GM12865 (cell line): ENCODE measurements around the gene C9orf50.
A peak's percentile ranks its signal among the peaks of the same experiment; 100 is the strongest.

ENCODE experiments used
- DNase-seq: peaks from one replicate; pipeline ENCODE4 v3.0.0; 2010; ENCODE audit warnings: low read depth
- H3K4me3 ChIP-seq: 2 replicates; pipeline ENCODE4 v1.5.1; 2011; ENCODE audit warnings: mild to moderate bottlenecking, low read depth, low read length, control low read depth
- TF ChIP-seq, protein P1 (sequence below): IDR thresholded peaks from 2 replicates; pipeline ENCODE4 v1.5.1; 2011; ENCODE audit warnings: low read length, control low read depth, low read depth, inconsistent platforms; ENCODE audit not compliant: insufficient read depth; ENCODE audit errors: missing control alignments

C9orf50 gene

GRCh38 chr9:129604766-129605163, 16.1 kb downstream of the C9orf50 start:
- no peak overlapping the region for H3K4me3 ChIP-seq
- no peak for DNase-seq
- TF ChIP-seq, protein P1, sequence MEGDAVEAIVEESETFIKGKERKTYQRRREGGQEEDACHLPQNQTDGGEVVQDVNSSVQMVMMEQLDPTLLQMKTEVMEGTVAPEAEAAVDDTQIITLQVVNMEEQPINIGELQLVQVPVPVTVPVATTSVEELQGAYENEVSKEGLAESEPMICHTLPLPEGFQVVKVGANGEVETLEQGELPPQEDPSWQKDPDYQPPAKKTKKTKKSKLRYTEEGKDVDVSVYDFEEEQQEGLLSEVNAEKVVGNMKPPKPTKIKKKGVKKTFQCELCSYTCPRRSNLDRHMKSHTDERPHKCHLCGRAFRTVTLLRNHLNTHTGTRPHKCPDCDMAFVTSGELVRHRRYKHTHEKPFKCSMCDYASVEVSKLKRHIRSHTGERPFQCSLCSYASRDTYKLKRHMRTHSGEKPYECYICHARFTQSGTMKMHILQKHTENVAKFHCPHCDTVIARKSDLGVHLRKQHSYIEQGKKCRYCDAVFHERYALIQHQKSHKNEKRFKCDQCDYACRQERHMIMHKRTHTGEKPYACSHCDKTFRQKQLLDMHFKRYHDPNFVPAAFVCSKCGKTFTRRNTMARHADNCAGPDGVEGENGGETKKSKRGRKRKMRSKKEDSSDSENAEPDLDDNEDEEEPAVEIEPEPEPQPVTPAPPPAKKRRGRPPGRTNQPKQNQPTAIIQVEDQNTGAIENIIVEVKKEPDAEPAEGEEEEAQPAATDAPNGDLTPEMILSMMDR = no peak

DNA sequence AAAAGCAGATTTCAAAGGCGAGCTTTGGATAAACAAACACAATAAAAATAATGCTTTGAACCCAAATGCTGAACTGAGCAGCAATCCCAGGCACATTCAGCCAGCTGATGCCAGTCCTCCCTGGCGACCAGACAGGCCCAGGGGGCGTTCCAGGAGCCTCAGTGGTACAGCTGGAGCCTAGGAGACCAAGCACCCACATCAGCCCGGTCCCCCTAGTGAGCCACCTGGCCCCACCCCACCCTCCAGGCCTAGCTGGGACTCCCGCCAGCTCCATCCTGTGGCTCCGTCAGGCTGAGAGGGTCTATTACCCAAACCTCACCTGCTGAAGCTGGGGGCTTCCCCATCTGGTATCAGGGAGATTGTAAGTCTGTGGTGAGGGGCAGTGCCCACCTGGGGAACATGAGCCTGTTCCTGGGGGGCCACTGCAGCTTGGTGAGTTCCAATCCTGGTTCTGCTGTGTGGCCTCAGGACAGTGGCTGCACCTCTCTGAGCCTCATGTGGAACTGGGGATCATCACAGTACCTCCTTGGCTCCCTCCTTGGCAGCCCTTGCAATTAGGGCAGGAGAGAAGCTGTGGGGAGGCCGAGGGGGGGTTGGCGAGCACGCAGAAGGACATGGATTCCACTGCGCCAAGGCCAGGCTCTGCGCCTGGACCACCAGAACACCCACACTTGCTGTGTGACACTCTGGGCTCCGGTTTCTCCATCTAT, 16.7 kb downstream of the C9orf50 start:
- no peak overlapping the region for H3K4me3 ChIP-seq
- no peak for DNase-seq
- TF ChIP-seq, protein P1 = no peak

DNA sequence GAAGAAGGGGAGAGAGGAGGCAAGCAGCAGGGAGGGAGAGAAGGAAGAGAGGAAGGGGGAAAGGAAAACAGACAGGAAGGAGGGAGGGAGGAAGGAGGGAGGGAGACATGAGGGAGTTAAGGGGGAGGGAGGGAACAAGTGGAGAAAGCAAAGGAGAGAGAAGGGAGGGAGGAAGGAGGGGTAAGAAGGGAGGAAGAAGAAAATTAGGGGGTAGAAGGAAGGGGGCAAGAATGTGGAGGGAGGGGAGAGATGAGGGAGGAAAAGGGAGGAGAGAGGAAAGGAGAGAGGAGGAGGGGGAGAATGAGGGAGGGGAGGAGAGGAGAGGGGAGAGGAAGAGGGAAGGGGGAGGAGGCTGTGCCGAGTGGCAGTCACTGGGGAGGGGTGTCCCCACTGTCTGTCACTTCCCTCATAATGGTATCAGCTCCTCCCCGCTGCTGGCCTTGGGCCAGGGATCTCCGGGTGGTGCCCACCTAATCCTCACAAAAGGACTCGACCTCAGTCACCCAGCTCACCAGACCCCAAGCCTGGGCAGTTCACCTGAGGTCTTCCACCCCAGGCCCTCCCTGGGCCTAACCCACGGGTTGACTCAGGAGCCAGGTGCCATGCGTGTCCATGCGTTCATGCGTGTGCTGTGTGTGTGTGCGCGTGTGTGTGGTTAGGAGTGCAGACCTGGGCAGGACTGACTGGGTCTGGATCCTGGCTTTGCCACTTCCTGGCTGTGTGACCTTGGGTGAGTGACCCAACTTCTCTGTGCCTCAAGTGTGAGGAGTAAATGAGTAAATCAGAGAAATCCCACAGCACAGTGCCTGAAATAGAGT, 18.1 kb downstream of the C9orf50 start:
- DNase-seq = peak; percentile 31

DNA sequence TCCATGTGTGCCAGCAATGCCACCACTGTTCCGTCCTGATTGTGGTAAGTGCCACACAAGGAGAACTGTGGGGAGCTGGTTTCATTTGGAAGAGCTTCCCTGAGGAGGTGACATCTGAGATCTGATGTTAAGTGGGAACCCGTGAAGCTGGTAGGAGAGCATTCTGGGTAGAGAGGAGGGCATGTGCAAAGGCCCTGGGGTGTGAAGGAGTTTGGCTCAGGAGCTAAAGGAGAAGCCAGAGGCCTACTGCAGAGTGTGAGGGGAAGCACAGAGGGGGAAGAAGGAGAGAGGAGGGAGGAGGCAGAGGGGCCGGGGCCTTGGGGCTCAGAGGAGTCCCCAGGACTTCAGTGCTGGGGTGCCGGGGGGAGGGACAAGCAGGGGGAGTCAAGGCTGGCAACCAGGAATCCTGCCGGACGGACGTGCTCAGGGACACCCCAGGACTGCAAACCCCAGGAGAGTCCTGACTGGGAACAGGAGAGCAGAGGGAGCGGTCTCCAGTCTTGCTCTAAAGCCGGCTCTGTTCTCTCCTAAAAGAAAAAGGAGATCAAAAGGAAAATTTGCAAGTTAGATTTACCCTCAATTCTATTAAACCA, 19.7 kb downstream of the C9orf50 start:
- no peak for DNase-seq
- H3K4me3 ChIP-seq = no peak overlapping the region
- TF ChIP-seq, protein P1 = no peak

More for the DNA sequence above, 18.1 kb downstream of the C9orf50 start:
- TF ChIP-seq, protein P1 = no peak
- no peak overlapping the region for H3K4me3 ChIP-seq

DNA sequence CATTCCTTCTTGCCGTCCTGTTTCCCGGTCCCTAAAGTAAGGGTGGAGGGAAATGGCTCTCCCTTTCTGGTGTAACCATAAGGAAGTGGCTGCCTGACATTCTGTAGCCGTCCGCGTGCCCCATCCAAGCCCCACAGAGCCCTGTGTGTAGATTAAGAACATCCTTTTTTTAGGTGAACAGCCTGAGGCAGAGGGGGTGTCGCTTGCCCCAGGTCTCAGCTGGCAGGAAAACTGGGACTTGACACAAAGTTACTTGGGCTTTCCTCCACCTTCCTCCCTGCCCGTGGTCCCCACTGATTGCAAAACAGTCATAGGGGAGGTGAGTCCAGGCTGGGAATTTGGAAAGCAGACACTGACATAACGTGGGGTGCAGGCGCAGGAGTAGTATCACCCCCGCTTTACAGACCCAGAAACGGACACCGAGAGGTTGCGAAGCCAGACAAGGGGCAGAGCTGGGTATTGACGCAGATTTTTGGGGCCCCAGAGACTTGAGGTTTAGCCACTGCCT, 22.8 kb downstream of the C9orf50 start:
- DNase-seq = no peak
- H3K4me3 ChIP-seq = no peak overlapping the region
- TF ChIP-seq, protein P1 = no peak

DNA sequence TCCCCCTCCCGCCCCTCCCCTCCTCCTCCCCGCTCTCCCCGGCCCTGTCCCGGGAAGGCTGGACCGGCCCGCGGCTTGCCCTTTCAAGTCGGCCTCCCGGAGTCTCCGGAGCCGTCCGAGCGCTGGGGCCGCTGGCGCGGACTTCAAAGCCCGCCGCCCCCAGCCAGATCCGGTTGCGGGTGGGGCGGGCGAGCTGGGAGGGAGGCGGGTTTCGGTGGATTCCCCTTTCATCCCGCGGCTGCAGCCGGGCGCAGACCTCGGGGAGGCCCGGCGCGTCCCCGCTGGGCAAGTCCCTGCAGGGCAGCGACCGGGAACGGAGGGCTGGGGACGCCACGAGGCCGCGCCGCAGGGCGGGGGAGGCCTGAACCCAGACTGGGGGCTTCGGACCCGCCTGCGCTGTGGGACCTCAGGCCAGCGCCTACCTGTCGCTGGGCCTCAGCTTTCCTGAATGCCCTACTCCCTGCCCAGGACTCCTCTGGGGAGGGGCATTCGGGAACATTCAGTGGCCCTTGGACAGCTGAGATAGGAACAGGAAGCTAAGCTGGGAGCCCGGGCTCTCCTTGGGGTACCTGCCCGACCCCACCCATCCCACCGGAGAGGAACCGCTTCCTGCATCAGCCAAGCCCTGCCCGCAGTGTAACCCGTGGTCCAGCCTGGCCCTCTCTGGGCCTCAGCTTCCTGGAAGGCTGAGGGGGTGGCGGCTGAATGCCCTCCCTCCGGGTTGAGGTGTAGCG, 23.4 kb downstream of the C9orf50 start:
- H3K4me3 ChIP-seq = no peak overlapping the region; the same call in 1 of the 2 replicates
- TF ChIP-seq, protein P1 = no peak
- DNase-seq = peak; percentile 41
